ENCODE results near the gene SPAST. TPM values are rescaled to one million over a fixed set of nuclear protein-coding genes. Genes with fewer than 3 reads are reported as not detected.

The SPAST gene
- total and polyA plus RNA-seq, 9 of the 15 experiments (the other 6 are each of a cell fraction or from before 2014, with no cell fraction given) = 7.4 to 37.0 (median 19.0) TPM

DNA sequence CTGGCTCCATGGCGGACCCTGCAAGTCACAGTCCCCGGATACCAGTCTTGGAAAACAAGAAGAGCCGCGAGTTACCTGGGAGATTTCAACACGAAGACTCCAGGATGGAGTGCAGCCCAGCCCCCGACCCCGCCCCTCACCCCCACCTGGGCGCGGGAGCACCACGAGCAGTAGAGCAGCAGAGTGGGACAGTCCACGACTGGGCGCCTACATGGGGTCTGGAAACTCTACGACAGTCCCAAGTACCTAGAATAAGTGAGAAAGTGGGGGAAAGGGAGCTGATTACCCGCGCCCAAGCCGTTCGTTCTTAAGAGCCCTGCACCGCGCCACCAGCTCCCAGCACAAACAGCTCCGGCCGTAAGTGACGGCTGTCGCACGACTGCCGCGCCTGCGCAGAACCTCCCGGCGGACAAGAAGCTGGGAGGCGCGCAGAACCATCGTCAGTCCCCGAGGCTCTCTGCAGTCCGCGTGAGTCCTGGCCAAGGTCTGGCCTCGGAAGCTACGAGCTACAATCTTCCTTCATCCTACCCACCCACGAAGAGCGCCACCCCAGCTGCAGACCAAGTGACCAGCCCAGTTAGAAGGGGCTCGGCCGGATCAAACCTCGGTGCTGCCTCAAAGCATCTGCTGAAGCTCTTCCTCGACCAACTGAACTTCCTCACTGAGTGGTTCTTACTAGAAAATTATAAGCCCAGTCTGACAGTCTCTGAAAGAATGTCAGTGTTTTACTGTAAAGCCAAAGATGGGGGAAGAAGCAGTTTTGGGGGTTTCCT, 23.7 kb upstream of the SPAST start, which contains the start of gene DPY30 (continued):
- TF ChIP-seq MAFK (IDR thresholded peaks at IDR 0.05; ENCODE audit: low read length) = peak; percentile 31; the same call in 1 of the 2 replicates
- TF ChIP-seq NFYB (IDR thresholded peaks at IDR 0.05; ENCODE audit: extremely low read depth, insufficient read length) = no peak
- no peak for TF ChIP-seq ZNF830 (CRISPR knock-in tag; IDR thresholded peaks at IDR 0.05)
- TF ChIP-seq HDAC2 (IDR thresholded peaks at IDR 0.05) = 0 out of 2 replicates have a peak, but pooled peaks have one; percentile 26
- peak in 1 of 2 experiments; percentile 73; a peak in 2 of 4 replicates for TF ChIP-seq RCOR1 (IDR thresholded peaks at IDR 0.05; ENCODE audit: borderline replicate concordance in 1 of 2, low read depth in 2 of 2, low read length in 2 of 2)
- TF ChIP-seq TAF9B (IDR thresholded peaks at IDR 0.05; ENCODE audit: partially characterized antibody) = peak; percentile 93
- TF ChIP-seq NBN (IDR thresholded peaks at IDR 0.05; ENCODE audit: low read depth) = peak; percentile 83
- TF ChIP-seq, protein P1, sequence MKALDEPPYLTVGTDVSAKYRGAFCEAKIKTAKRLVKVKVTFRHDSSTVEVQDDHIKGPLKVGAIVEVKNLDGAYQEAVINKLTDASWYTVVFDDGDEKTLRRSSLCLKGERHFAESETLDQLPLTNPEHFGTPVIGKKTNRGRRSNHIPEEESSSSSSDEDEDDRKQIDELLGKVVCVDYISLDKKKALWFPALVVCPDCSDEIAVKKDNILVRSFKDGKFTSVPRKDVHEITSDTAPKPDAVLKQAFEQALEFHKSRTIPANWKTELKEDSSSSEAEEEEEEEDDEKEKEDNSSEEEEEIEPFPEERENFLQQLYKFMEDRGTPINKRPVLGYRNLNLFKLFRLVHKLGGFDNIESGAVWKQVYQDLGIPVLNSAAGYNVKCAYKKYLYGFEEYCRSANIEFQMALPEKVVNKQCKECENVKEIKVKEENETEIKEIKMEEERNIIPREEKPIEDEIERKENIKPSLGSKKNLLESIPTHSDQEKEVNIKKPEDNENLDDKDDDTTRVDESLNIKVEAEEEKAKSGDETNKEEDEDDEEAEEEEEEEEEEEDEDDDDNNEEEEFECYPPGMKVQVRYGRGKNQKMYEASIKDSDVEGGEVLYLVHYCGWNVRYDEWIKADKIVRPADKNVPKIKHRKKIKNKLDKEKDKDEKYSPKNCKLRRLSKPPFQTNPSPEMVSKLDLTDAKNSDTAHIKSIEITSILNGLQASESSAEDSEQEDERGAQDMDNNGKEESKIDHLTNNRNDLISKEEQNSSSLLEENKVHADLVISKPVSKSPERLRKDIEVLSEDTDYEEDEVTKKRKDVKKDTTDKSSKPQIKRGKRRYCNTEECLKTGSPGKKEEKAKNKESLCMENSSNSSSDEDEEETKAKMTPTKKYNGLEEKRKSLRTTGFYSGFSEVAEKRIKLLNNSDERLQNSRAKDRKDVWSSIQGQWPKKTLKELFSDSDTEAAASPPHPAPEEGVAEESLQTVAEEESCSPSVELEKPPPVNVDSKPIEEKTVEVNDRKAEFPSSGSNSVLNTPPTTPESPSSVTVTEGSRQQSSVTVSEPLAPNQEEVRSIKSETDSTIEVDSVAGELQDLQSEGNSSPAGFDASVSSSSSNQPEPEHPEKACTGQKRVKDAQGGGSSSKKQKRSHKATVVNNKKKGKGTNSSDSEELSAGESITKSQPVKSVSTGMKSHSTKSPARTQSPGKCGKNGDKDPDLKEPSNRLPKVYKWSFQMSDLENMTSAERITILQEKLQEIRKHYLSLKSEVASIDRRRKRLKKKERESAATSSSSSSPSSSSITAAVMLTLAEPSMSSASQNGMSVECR (CRISPR knock-in tag; IDR thresholded peaks at IDR 0.05) = peak; percentile 66
- 0 out of 2 replicates have a peak, but pooled peaks have one; percentile 18 for TF ChIP-seq GATAD2B (IDR thresholded peaks at IDR 0.05; ENCODE audit: borderline replicate concordance)
- TF ChIP-seq SAP30 (IDR thresholded peaks at IDR 0.05; ENCODE audit: borderline replicate concordance, insufficient read depth, low read depth, low read length, poor library complexity, severe bottlenecking) = peak; percentile 80
- TF ChIP-seq MAX (CRISPR knock-in tag; IDR thresholded peaks at IDR 0.05) = peak; percentile 76
- peak; percentile 72 to 75; a peak in 3 of 4 replicates for TF ChIP-seq MAZ (CRISPR knock-in tag; conservative IDR thresholded peaks at IDR 0.05 in 1 of 2, IDR thresholded peaks at IDR 0.05 in 1 of 2)
- TF ChIP-seq MIER1 (IDR thresholded peaks at IDR 0.05; ENCODE audit: low read depth) = no peak
- no peak for TF ChIP-seq SNAPC5 (CRISPR knock-in tag; IDR thresholded peaks at IDR 0.05)
- TF ChIP-seq NR2C2 (CRISPR knock-in tag; IDR thresholded peaks at IDR 0.05) = no peak
- TF ChIP-seq NR2C2 (tag; IDR thresholded peaks at IDR 0.05) = no peak
- TF ChIP-seq CC2D1A (IDR thresholded peaks at IDR 0.05) = peak; percentile 68
- no peak for TF ChIP-seq TGIF2 (CRISPR knock-in tag; IDR thresholded peaks at IDR 0.05)
- TF ChIP-seq RBFOX2 (IDR thresholded peaks at IDR 0.05; ENCODE audit: low read depth, low read length) = peak; percentile 97
- peak; percentile 64 for TF ChIP-seq LCOR (CRISPR knock-in tag; IDR thresholded peaks at IDR 0.05)
- peak; percentile 85 for TF ChIP-seq CREB1 (IDR thresholded peaks at IDR 0.05)
- TF ChIP-seq CREB1 (CRISPR knock-in tag; IDR thresholded peaks at IDR 0.05) = peak; percentile 80
- TF ChIP-seq TOE1 (IDR thresholded peaks at IDR 0.05; ENCODE audit: borderline replicate concordance) = 0 out of 2 replicates have a peak, but pooled peaks have one; percentile 45
- no peak for TF ChIP-seq TOE1 (CRISPR knock-in tag; IDR thresholded peaks at IDR 0.05; ENCODE audit: borderline replicate concordance, low read depth)

All from K562 (cell line).